IMR-90 (cell line): ENCODE data around the gene UBXN6. TPM values are rescaled to one million over a fixed set of nuclear protein-coding genes. Genes with fewer than 3 reads are reported as not detected.

Experiments used
- ATAC-seq: fragments of 200-7000 bp; cut with Tn5 transposase; 2 replicates; pipeline ENCODE4 v1.9.1; 2020; ENCODE audit warnings: low read depth, mild to moderate bottlenecking, moderate library complexity
- BruUV-seq: library from RNA; stranded (reverse); fragments of 400-500 nt; replicated peaks from 2 replicates; lab custom pipeline; 2021; lab: Mats Ljungman, UMichigan
- CTCF ChIA-PET: fragments of 300-600 bp; formaldehyde crosslinking; extraction: SDS; loops from one replicate; lab custom pipeline; 2021; ENCODE audit warnings: antibody characterized with exemption; lab: Yijun Ruan, JAX
- POLR2A ChIA-PET: fragments of 300-600 bp; sonication (Branson Sonifier 250); formaldehyde crosslinking; loops from one replicate; lab custom pipeline; 2022; ENCODE audit warnings: antibody characterized with exemption; ENCODE audit not compliant: unreplicated experiment; lab: Charles Lee
- DNase-seq: peaks from one replicate; pipeline ENCODE4 v3.0.0; 2013
- H2AFZ ChIP-seq: replicated peaks from 2 replicates; pipeline ENCODE3; 2013; ENCODE audit warnings: low read length, mild to moderate bottlenecking; ENCODE audit not compliant: poor library complexity
- H2AK5ac ChIP-seq: 2 replicates; pipeline ENCODE4 v1.6.1; 2013; ENCODE audit warnings: low read depth, low read length, inconsistent platforms
- H2AK9ac ChIP-seq: replicated peaks from 2 replicates; pipeline ENCODE3; 2013; ENCODE audit warnings: mild to moderate bottlenecking, low read depth, low read length, moderate library complexity; ENCODE audit not compliant: poor library complexity
- H2BK120ac ChIP-seq: 2 replicates; pipeline ENCODE4 v1.6.1; 2013; ENCODE audit warnings: low read depth, low read length, inconsistent platforms
- H2BK15ac ChIP-seq: 3 replicates; pipeline ENCODE4 v1.6.1; 2013; ENCODE audit warnings: low read depth, low read length, inconsistent platforms
- H2BK20ac ChIP-seq: 2 replicates; pipeline ENCODE4 v1.6.1; 2013; ENCODE audit warnings: low read depth, mild to moderate bottlenecking, inconsistent platforms, low read length, moderate library complexity
- H2BK5ac ChIP-seq: 2 replicates; pipeline ENCODE4 v1.6.1; 2013; ENCODE audit warnings: mild to moderate bottlenecking, low read depth, low read length, inconsistent platforms; ENCODE audit not compliant: poor library complexity, severe bottlenecking
- H3K14ac ChIP-seq: replicated peaks from 2 replicates; pipeline ENCODE4 v1.6.1; 2013; ENCODE audit warnings: low read depth, low read length, inconsistent platforms
- H3K18ac ChIP-seq: 2 replicates; pipeline ENCODE4 v1.6.1; 2013; ENCODE audit warnings: low read depth, low read length, control low read depth
- H3K23ac ChIP-seq: 2 replicates; pipeline ENCODE4 v1.6.1; 2013; ENCODE audit warnings: low read depth, low read length, inconsistent platforms
- H3K27ac ChIP-seq: 2 replicates; pipeline ENCODE4 v1.5.1; 2013; ENCODE audit warnings: mild to moderate bottlenecking, control low read depth, low read length; ENCODE audit not compliant: insufficient read depth
- H3K27me3 ChIP-seq: 2 replicates; pipeline ENCODE4 v1.6.1; 2013; ENCODE audit warnings: low read length; ENCODE audit not compliant: control insufficient read depth, insufficient read depth
- H3K36me3 ChIP-seq: 2 replicates; pipeline ENCODE4 v1.6.1; 2013; ENCODE audit warnings: low read length, mixed read lengths; ENCODE audit not compliant: control insufficient read depth, insufficient read depth
- H3K4ac ChIP-seq: 2 replicates; pipeline ENCODE4 v1.6.1; 2013; ENCODE audit warnings: low read depth, low read length, inconsistent platforms
- H3K4me1 ChIP-seq: 2 replicates; pipeline ENCODE4 v1.6.1; 2013; ENCODE audit warnings: low read length, mixed read lengths; ENCODE audit not compliant: control insufficient read depth, insufficient read depth
- H3K4me2 ChIP-seq: 2 replicates; pipeline ENCODE4 v1.6.1; 2013; ENCODE audit warnings: low read depth, mild to moderate bottlenecking, control low read depth, low read length, moderate library complexity
- H3K4me3 ChIP-seq: 2 replicates; pipeline ENCODE4 v1.5.1; 2013; ENCODE audit warnings: low read depth, mild to moderate bottlenecking, control low read depth, low read length, moderate library complexity; ENCODE audit not compliant: insufficient read depth
- H3K56ac ChIP-seq: 2 replicates; pipeline ENCODE4 v1.6.1; 2013; ENCODE audit warnings: low read length, inconsistent platforms; ENCODE audit not compliant: insufficient read depth; ENCODE audit errors: extremely low read depth
- H3K79me1 ChIP-seq, 2 experiments: 2 replicates each; pipeline ENCODE4 v1.6.1; 2013; ENCODE audit warnings: low read length in 2 of 2, inconsistent platforms in 1 of 2, low read depth in 1 of 2
- H3K9ac ChIP-seq: 2 replicates; pipeline ENCODE4 v1.6.1; 2013; ENCODE audit warnings: low read depth, low read length, control low read depth
- H3K9me1 ChIP-seq: 2 replicates; pipeline ENCODE4 v1.6.1; 2013; ENCODE audit warnings: low read length, inconsistent platforms; ENCODE audit not compliant: insufficient read depth
- H3K9me3 ChIP-seq: 2 replicates; pipeline ENCODE4 v1.6.1; 2013; ENCODE audit warnings: low read length; ENCODE audit not compliant: control insufficient read depth, insufficient read depth
- H4K20me1 ChIP-seq: 2 replicates; pipeline ENCODE4 v1.6.1; 2013; ENCODE audit warnings: low read length, inconsistent platforms; ENCODE audit not compliant: insufficient read depth
- H4K5ac ChIP-seq: 2 replicates; pipeline ENCODE4 v1.6.1; 2013; ENCODE audit warnings: mild to moderate bottlenecking, low read depth, low read length, control low read depth
- H4K8ac ChIP-seq, 2 experiments: 2 replicates each; pipeline ENCODE4 v1.6.1; 2013; ENCODE audit warnings: low read depth in 2 of 2, low read length in 2 of 2, control low read depth in 1 of 2, inconsistent platforms in 1 of 2
- H4K91ac ChIP-seq: 2 replicates; pipeline ENCODE4 v1.6.1; 2013; ENCODE audit warnings: low read depth, low read length, inconsistent platforms; ENCODE audit not compliant: insufficient read depth
- BHLHE40 ChIP-seq: fragments of 150-350 bp; IDR thresholded peaks from 2 replicates; pipeline ENCODE4 v1.6.1; 2016; ENCODE audit warnings: mild to moderate bottlenecking, low read depth, low read length
- CEBPB ChIP-seq: IDR thresholded peaks from 2 replicates; pipeline ENCODE4 v1.6.1; 2012; ENCODE audit warnings: low read depth, low read length, improper control_type of control experiment
- FOS ChIP-seq: fragments of 150-350 bp; IDR thresholded peaks from 2 replicates; pipeline ENCODE4 v1.6.1; 2016; ENCODE audit warnings: low read depth, low read length
- MAFK ChIP-seq: IDR thresholded peaks from 2 replicates; pipeline ENCODE4 v1.6.1; 2012; ENCODE audit warnings: low read depth, low read length, improper control_type of control experiment
- WGBS, 2 experiments: methylation state at CpG; one replicate each; pipeline versions ENCODE4 v1.1.5 to v1.1.7; 2013; ENCODE audit warnings: missing lambda C conversion rate in 2 of 2; ENCODE audit not compliant: insufficient read length in 1 of 2; ENCODE audit errors: extremely low coverage in 2 of 2; 5-methylcytosine and 5-hydroxymethylcytosine counted together
- dilution Hi-C: fragments of 300-500 bp; cut with HindIII; formaldehyde crosslinking; loops from one replicate; pipeline ENCODE4 v1.14.3; 2018; ENCODE audit warnings: low sequenced_read_pairs; ENCODE audit not compliant: unreplicated experiment
- in situ Hi-C: fragments of 300-500 bp; cut with MboI; formaldehyde crosslinking; loops from 3 replicates; pipeline ENCODE4 v1.14.3; 2019; ENCODE audit warnings: low sequenced_read_pairs, inconsistent platforms, mixed read lengths
- intact Hi-C: fragments of 100-400 bp; cut with micrococcal nuclease; formaldehyde crosslinking; loops from 2 replicates; pipeline ENCODE4 v1.10.0; 2022
- polyA plus RNA-seq, 3 experiments: library from polyadenylated mRNA; depleted of rRNA; stranded (reverse); fragments of >200 nt; gene quantifications; 2 replicates each; pipeline ENCODE4 v1.2.3, GENCODE V29; 2012; ENCODE audit warnings: low replicate concordance in 1 of 3
- total RNA-seq: library from RNA; depleted of rRNA; stranded (reverse); fragments of >200 nt; gene quantifications from 2 replicates; pipeline ENCODE4 v1.2.3, GENCODE V29; 2012

Gene UBXN6
- total and polyA plus RNA-seq, 2 of the 4 experiments (the other 2 are of a cell fraction), result 84.2 to 86.5 TPM

- peak; percentile 96 for TF ChIP-seq BHLHE40
Observed at GRCh38 chr19:4414800-4415321, 42.7 kb downstream of the UBXN6 start (continued).

GRCh38 chr19:4414144-4414799 is 43.3 kb downstream of the UBXN6 start:
- dilution Hi-C loops, result no loop called here
- peaks cover 4% of the 10 kb centered on the region for H3K36me3 ChIP-seq
- H3K27ac ChIP-seq, result peak overlapping the region; percentile 57; the same call in 1 of the 2 replicates

More at GRCh38 chr19:4414144-4414799, 43.3 kb downstream of the UBXN6 start:
- no peak overlapping the region for H3K4me3 ChIP-seq
- peak overlapping the region; percentile 70 for H3K23ac ChIP-seq
- no peaks in the 10 kb centered on the region for H3K9me3 ChIP-seq
- H4K8ac ChIP-seq, result peak overlapping the region in 1 of 2 experiments; percentile 56; a peak in 1 of 4 replicates
- TF ChIP-seq CEBPB, result peak; percentile 82
- no peak for TF ChIP-seq MAFK
- peak; percentile 58; the same call in 1 of the 2 replicates for TF ChIP-seq FOS
- no peak overlapping the region for H3K56ac ChIP-seq
- peaks cover 8% of the 10 kb centered on the region; the same call in 1 of the 2 replicates for H3K9me1 ChIP-seq
- H2AFZ ChIP-seq, result peak overlapping the region; percentile 18
- H2BK5ac ChIP-seq, result peak overlapping the region; percentile 37
- in situ Hi-C loops, result no loop called here
- CTCF ChIA-PET, result interaction anchor here (0.6 to 1.8 kb wide), 2 partner anchors 14 to 28 kb away, joined by 4 to 10 read pairs; partner anchors contain the start of gene SH3GL1
- no peak; the same call in 1 of the 2 replicates for ATAC-seq
- no TSS peak for BruUV-seq
- peak overlapping the region; percentile 34; the same call in 1 of the 2 replicates for H2BK120ac ChIP-seq
- H2AK5ac ChIP-seq, result no peak overlapping the region
- intact Hi-C loops, result no loop called here
- peak overlapping the region; percentile 71 for H3K4ac ChIP-seq
- H2AK9ac ChIP-seq, result peak overlapping the region; percentile 35
- H2BK15ac ChIP-seq, result 0 out of 3 replicates have a peak overlapping the region, but pooled peaks have one; percentile 41
- POLR2A ChIA-PET, result no interaction called here
- peak; percentile 55 for DNase-seq
- no peak overlapping the region for H4K5ac ChIP-seq
- no peak overlapping the region for H3K9ac ChIP-seq
- H2BK20ac ChIP-seq, result peak overlapping the region; percentile 80
- peaks cover 26% of the 10 kb centered on the region for H4K20me1 ChIP-seq
- peak overlapping the region; percentile 22; the same call in 1 of the 2 replicates for H4K91ac ChIP-seq
- peak overlapping the region; percentile 54; the same call in 1 of the 2 replicates for H3K14ac ChIP-seq
- H3K4me2 ChIP-seq, result peak overlapping the region; percentile 60
- no peaks in the 10 kb centered on the region for H3K27me3 ChIP-seq
- H3K79me1 ChIP-seq, result peaks cover 25 to 54% of the 10 kb centered on the region in 2 experiments
- peaks cover 7% of the 10 kb centered on the region for H3K4me1 ChIP-seq
- H3K18ac ChIP-seq, result 0 out of 2 replicates have a peak overlapping the region, but pooled peaks have one; percentile 8
- 100% methylated on average over 1 of the region's 7 CpGs; no CpG with 5 or more reads in 1 of the 2 experiments for WGBS, 2 experiments
